Panc1 (cell line): ENCODE results near the gene CHST11. TPM values are rescaled to one million over a fixed set of nuclear protein-coding genes. Genes with fewer than 3 reads are reported as not detected.

Source experiments
- ATAC-seq: fragments of 200-7000 bp; cut with Tn5 transposase; 2 replicates; pipeline ENCODE4 v1.9.1; 2020; ENCODE audit warnings: mild to moderate bottlenecking, moderate library complexity
- BruUV-seq: library from RNA; stranded (reverse); fragments of 400-500 nt; replicated peaks from 2 replicates; lab custom pipeline; 2021; lab: Mats Ljungman, UMichigan
- CTCF ChIA-PET: fragments of 300-600 bp; sonication (Branson Sonifier 250); formaldehyde crosslinking; loops from one replicate; lab custom pipeline; 2022; ENCODE audit warnings: antibody characterized with exemption; lab: Charles Lee
- POLR2A ChIA-PET: fragments of 300-600 bp; sonication (Branson Sonifier 250); formaldehyde crosslinking; loops from one replicate; lab custom pipeline; 2022; ENCODE audit warnings: antibody characterized with exemption; lab: Charles Lee
- DNase-seq: peaks from one replicate; pipeline ENCODE4 v3.0.0-alpha.2; 2010; ENCODE audit warnings: low read depth, low spot score
- H3K27ac ChIP-seq: 2 replicates; pipeline ENCODE4 v1.5.1; 2011; ENCODE audit warnings: mild to moderate bottlenecking, low read length, inconsistent platforms
- H3K27me3 ChIP-seq: fragments of 200-500 bp; sonication (Bioruptor generic); 2 replicates; pipeline ENCODE4 v1.6.0; 2014; ENCODE audit warnings: low read length, inconsistent platforms; ENCODE audit not compliant: control insufficient read depth, insufficient read depth
- H3K36me3 ChIP-seq: fragments of 200-500 bp; sonication (Bioruptor generic); 2 replicates; pipeline ENCODE4 v1.5.1; 2014; ENCODE audit warnings: inconsistent platforms, mild to moderate bottlenecking, low read length, moderate library complexity; ENCODE audit not compliant: control insufficient read depth, insufficient read depth
- H3K4me1 ChIP-seq: 2 replicates; pipeline ENCODE4 v1.5.1; 2011; ENCODE audit warnings: inconsistent platforms, mild to moderate bottlenecking, low read length, moderate library complexity; ENCODE audit not compliant: control insufficient read depth, insufficient read depth
- H3K4me3 ChIP-seq, 2 experiments: 2 replicates each; pipeline ENCODE4 v1.5.1; 2011 to 2012; ENCODE audit warnings: low read depth in 2 of 2, low read length in 2 of 2, mild to moderate bottlenecking in 2 of 2, inconsistent platforms in 1 of 2, moderate library complexity in 1 of 2
- H3K9me3 ChIP-seq: fragments of 200-500 bp; sonication (Bioruptor generic); 2 replicates; pipeline ENCODE4 v1.5.1; 2014; ENCODE audit warnings: low read depth, mild to moderate bottlenecking, inconsistent platforms, low read length, moderate library complexity; ENCODE audit not compliant: control insufficient read depth, insufficient read depth
- CTCF ChIP-seq: fragments of 450-650 bp; IDR thresholded peaks from 2 replicates; pipeline ENCODE4 v1.5.1; 2017; ENCODE audit warnings: mild to moderate bottlenecking
- POLR2AphosphoS5 ChIP-seq: IDR thresholded peaks from 2 replicates; pipeline ENCODE4 v1.6.1; 2012; ENCODE audit warnings: mild to moderate bottlenecking, low read depth, low read length, moderate library complexity
- REST ChIP-seq, 2 experiments: IDR thresholded peaks; 2 replicates each; pipeline ENCODE4 v1.6.1; 2011 to 2012; ENCODE audit warnings: low read depth in 2 of 2, control low read depth in 1 of 2, low read length in 1 of 2, mild to moderate bottlenecking in 1 of 2, moderate library complexity in 1 of 2; ENCODE audit not compliant: insufficient read depth in 1 of 2
- SIN3A ChIP-seq: IDR thresholded peaks from 2 replicates; pipeline ENCODE4 v1.6.1; 2012; ENCODE audit warnings: low read depth, mild to moderate bottlenecking, low read length, moderate library complexity, borderline replicate concordance; ENCODE audit not compliant: insufficient read depth
- TCF7L2 ChIP-seq: IDR thresholded peaks from 2 replicates; pipeline ENCODE4 v1.6.1; 2011; ENCODE audit warnings: mild to moderate bottlenecking, low read depth, low read length, inconsistent platforms
- in situ Hi-C: cut with HindIII; loops from 2 replicates; pipeline ENCODE4 v1.10.0; 2016; ENCODE audit warnings: low sequenced_read_pairs, low pct_unique_long_range_greater_than_20kb
- intact Hi-C: fragments of 100-400 bp; cut with micrococcal nuclease; formaldehyde crosslinking; loops from one replicate; pipeline ENCODE4 v1.10.0; 2022; ENCODE audit not compliant: unreplicated experiment
- total RNA-seq: library from RNA; stranded (reverse); gene quantifications from one replicate; pipeline ENCODE4 v1.2.1, GENCODE V29; 2021; ENCODE audit not compliant: unreplicated experiment

CHST11 gene
- total RNA-seq, 1 experiment from 2014 or later = 11.4 TPM

- no peaks in the 10 kb centered on the region for H3K27me3 ChIP-seq
- POLR2A ChIA-PET = no interaction called here
- no peak for DNase-seq
Measured at GRCh38 chr12:104581005-104581570, 124.3 kb downstream of the CHST11 start.

GRCh38 chr12:104582739-104583138 lies 126.0 kb downstream of the CHST11 start:
- intact Hi-C loops (no loop called here), in situ Hi-C loops (no loop called here)
- ChIA-PET CTCF (no interaction called here), POLR2A (no interaction called here)
- DNase-seq (no peak), ATAC-seq (no peak)
- H3K27ac ChIP-seq = no peak overlapping the region
- TF ChIP-seq REST (IDR thresholded peaks at IDR 0.05; ENCODE audit: insufficient read depth in 1 of 2, low read depth in 2 of 2, low read length in 1 of 2) (no peak), CTCF (no peak), POLR2AphosphoS5 (no peak)
- BruUV-seq = no TSS peak
- H3K27me3 ChIP-seq = no peaks in the 10 kb centered on the region
- H3K4me3 ChIP-seq = no peak overlapping the region
- no peaks in the 10 kb centered on the region for H3K4me1 ChIP-seq
- no peaks in the 10 kb centered on the region for H3K36me3 ChIP-seq
- no peaks in the 10 kb centered on the region for H3K9me3 ChIP-seq

More at GRCh38 chr12:104581005-104581570, 124.3 kb downstream of the CHST11 start:
- TF ChIP-seq SIN3A = no peak
- Histone ChIP-seq H3K9me3 (no peaks in the 10 kb centered on the region), H3K4me1 (no peaks in the 10 kb centered on the region), H3K36me3 (no peaks in the 10 kb centered on the region), H3K4me3 (no peak overlapping the region), H3K27ac (no peak overlapping the region)
- intact Hi-C loops (no loop called here), in situ Hi-C loops (no loop called here)
- ATAC-seq = no peak
- CTCF ChIA-PET = no interaction called here
- BruUV-seq = no TSS peak

- Histone ChIP-seq H3K27me3 (no peaks in the 10 kb centered on the region), H3K4me3 (no peak overlapping the region), H3K27ac (no peak overlapping the region), H3K36me3 (no peaks in the 10 kb centered on the region), H3K9me3 (no peaks in the 10 kb centered on the region), H3K4me1 (no peaks in the 10 kb centered on the region)
- CTCF ChIA-PET = no interaction called here
- in situ Hi-C loops = no loop called here
- TF ChIP-seq CTCF (no peak), SIN3A (no peak), TCF7L2 (no peak), POLR2AphosphoS5 (no peak), REST (IDR thresholded peaks at IDR 0.05; ENCODE audit: insufficient read depth in 1 of 2, low read depth in 2 of 2, low read length in 1 of 2) (no peak)
- no peak for DNase-seq
- BruUV-seq = no TSS peak
- POLR2A ChIA-PET = no interaction called here
- intact Hi-C loops = no loop called here
- no peak for ATAC-seq
Measured at GRCh38 chr12:104583301-104583700, 126.6 kb downstream of the CHST11 start.
